Measurements from ENCODE around the gene KRI1.
"Not testable (repeated sequence)": the region's sequence is repeated elsewhere in the genome, so short reads cannot be mapped to it uniquely, and the experiment has no call there.

KRI1 gene

DNA sequence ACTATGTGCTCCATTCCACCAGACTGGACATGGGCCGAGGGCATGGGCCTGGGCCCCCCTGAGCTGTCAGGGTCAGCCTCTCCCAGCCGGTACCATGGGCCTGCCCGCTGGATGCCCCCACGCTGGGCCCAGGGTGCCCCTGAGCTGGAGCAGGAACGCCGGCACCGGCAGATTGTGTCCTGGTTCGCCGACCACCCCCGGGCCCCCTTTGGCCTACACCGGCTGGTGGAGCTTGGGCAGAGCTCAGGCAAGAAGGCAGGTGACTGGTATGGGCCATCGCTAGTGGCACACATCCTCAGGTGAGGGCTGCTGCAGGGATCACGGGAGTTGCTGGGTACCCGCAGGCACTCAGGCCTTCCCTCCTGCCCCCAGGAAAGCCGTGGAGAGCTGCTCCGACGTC, 19.0 kb downstream of the KRI1 start:
- no peak for DNase-seq

DNA sequence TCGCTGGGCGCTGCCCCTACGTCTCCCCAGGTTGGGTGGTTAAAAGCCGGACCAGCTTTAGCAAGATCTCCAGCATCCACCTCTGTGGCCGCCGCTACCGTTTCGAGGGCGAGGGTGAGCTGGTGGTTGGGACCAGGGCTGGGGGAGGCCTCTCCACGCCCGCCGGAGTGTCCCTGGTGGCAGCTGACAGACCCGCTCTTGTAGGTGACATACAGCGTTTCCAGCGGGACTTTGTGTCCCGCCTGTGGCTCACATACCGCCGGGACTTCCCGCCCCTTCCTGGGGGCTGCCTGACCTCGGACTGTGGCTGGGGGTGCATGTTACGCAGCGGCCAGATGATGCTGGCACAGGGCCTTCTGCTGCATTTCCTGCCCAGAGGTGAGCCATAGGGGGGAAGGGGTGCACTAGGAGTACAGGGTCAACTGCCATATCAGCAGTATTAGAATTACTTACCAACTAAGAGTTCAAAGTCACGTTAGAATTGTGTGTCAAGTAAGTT, 21.0 kb downstream of the KRI1 start:
- no peak for DNase-seq

DNA sequence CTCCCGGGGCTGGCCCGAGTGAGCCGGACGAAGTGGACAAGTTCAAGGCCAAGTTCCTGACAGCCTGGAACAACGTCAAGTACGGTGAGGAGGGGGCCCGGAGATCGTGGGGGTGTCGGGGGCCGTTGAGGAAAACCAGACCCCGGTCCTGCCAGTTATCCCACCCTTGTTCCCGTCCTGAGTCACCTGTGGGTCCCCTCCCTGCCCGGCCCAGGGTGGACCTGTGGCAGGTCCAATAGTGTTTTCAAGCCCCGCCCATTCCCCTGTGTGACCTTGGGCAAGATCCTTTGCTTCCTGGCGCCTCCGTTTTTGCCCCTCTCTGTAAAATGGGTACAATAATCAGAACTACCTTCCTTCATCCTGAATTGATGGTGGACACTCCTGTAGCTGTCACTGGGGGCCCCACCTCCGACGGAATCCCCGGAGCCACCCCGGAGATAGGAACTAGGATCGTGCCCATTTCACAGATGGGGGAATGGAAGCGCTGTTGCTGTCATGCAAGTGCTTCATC, 21.5 kb downstream of the KRI1 start:
- DNase-seq = no peak

DNA sequence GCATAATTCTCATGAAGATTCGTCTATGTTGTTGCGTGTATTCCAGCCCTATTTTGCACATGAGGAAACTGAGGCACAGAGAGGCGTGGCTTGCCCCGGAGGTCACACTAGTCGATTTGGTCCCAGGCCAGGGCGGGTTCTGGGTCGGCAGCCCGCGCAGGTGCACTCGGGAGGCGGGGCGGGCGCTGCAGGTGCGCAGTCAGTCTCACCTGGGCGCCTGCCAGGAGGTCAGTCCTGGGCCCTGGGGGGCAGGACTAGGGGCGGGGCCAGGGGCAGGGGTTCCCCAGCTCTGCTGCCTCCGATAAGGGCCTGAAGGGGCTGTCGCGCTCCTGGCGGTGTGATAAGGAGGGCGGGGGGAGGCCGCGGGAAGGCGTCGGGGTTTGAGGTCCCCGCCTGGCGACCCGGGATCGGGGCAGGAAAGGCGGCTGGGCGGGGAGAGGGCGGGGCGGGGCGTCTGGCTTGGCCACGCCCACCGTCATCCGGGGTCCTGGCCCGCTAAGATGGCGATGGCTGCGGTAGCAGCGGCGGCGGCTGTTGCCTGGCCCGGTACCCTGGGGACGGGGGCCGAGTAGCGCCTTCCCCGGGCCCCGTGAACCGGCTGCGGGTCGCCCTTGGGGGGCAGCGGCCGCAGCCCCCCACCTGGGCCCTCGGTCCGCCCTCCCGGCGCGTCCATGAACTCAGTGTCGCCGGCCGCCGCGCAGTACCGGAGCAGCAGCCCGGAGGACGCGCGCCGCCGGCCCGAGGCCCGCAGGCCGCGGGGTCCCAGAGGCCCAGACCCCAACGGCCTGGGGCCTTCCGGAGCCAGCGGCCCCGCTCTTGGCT, 22.2 kb downstream of the KRI1 start, which contains the start of gene ATG4D:
TSS of gene ATG4D (plus strand) at position 485 of the 822 bp plus-strand sequence. CDS start at position 672, 187 bp downstream.
- DNase-seq = peak; percentile 95

DNA sequence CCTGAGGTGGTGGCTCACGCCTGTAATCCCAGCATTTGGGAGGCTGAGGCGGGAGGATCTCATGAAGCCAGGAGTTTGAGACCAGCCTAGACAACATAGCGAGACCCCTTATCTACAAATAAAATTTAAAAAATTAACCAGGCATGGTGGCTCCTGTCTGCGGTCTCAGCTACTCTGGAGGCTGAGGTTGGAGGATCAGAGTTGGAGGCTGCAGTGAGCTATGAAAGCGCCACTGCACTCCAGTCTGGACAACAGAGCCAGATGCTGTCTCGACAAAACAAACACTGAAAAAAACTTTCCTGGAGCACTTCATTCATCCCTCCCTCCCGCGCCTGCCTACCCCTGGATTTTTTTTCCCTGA, 22.8 kb downstream of the KRI1 start:
- DNase-seq = no peak

DNA sequence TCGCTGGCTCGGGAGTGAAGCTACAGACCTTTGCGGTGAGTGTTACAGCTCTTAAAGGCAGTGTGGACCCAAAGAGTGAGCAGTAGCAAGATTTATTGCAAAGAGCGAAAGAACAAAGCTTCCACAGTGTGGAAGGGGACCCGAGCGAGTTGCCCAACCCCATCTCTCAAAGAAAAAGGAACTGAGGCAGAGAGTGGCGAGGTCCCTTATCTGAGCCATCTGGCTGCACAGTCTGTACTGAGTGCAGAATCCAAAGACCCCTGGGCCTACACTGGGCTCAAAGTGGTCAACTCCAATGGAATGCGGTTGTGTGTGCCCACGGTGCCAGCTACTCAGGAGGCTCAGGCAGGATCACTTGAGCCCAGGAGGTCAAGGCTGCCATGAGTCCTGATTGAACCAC, 26.8 kb downstream of the KRI1 start:
- not testable (repeated sequence) for DNase-seq

DNA sequence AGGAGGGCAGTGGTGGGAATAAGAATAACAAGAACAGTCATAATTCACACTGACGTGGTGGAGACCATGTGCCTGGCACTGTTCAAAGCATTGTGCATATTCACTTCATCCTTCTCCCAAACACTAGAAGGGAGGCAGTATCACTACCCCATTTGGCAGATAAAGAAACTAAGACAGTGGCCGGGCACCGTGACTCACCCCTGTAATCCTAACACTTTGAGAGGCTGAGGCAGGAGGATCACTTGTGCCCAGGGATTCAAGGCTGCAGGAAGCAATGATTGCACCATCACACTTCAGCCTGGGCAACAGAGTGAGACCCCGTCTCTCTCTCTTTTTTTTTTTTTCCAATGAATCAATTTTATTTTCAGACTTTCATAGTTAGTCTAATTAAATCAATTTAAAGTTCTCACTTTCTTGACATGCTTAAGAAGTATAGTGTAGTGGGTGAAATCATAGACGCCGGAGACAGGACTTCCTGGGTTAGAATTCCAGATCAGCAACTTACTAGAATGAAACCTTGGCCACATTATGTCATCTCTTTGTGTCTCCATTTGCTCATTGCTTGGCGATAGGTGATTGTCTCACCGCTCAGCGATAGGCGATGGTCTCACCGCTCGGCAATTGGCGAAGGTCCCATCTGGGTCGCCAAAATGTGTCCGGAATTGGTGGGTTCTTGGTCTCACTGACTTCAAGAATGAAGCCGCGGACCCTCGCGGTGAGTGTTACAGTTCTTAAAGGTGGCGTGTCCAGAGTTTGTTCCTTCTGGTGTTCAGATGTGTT, 27.4 kb downstream of the KRI1 start:
- no peak for DNase-seq

DNA sequence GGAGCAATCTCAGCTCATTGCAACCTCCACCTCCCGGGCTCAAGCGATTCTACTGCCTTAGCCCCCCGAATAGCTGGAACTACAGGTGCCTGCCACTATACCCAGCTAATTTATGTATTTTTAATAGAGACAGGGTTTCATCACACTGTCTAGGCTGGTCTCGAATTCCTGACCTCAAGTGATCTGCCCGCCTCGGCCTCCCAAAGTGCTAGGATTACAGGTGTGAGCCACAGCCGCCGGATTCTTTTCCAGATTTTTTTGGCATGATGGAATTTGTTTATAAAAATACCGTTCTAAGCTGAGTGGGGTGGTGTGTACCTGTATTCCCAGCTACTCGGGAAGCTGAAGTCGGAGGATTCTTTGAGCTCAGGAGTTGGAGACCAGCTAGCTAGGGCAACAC, 28.1 kb downstream of the KRI1 start:
- DNase-seq = no peak

DNA sequence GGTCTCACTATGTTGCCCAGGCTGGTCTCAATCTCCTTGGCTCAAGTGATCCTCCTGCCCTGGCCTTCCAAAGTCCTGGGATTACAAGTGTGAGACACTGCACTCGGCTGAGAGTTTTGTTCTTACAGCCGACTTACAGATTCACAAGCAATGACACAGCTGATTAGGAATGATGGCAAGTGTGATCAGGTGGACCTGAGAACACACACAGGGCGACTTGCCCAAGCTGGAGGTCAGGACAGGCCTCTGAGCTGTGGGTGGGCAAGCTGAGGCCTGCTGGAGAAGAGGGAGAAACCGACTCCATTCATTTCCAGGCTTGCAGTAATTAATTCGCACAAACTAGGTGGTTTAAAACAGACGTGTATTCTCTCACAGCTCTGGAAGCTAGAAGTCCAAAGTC, 30.2 kb downstream of the KRI1 start:
- no peak for DNase-seq

DNA sequence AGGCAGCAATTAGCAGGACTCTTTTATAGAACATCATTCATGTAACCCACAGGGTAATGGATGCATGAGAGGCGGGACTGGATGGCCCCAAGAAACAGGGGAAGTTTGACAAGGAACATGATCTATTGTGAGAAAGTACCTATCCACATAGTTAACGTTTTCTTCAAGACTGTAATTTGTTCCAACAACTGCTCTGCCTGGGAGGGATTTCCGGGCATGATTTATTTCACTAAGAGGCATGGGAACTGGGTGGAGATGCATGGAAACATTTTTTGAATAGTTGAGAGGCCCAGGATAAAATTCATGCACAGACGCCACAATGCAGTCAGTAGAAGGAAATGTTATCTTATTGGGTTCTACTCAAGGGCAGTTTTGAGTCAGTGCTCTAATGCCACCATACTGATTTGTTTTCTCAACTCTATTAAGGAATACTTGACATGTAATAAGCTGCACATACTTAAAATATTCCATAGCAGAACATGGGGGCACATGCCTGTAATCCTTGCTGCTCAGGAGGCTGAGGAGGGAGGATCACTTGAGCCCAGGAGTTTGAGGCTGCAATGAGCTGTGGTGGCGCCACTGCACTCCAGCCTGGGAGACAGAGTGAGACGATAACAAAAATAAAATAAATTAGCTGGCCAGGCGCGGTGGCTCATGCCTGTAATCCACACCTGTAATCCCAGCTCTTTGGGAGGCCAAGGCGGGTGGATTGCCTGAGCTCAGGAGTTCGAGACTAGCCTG, 32.0 kb downstream of the KRI1 start:
- no peak for DNase-seq

DNA sequence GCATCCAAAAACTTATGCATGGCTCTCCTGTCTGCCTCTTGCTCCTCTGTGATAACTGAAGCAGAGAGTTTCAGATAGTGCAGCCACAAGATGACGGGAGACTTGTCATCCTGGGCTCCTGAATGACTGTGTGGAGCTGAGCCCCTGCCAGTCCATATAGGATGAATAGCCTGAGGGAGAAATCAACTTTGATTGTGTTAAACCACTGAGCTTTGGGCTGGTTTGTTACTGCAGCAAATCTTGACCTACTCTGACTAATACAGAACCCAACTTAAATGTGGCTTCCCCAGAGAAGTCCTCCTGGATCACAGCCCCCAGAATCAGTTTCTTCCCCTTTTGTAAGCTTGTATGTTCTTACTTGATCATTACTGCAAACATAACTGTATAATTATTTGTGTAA, 33.4 kb downstream of the KRI1 start:
- no peak for DNase-seq

DNA sequence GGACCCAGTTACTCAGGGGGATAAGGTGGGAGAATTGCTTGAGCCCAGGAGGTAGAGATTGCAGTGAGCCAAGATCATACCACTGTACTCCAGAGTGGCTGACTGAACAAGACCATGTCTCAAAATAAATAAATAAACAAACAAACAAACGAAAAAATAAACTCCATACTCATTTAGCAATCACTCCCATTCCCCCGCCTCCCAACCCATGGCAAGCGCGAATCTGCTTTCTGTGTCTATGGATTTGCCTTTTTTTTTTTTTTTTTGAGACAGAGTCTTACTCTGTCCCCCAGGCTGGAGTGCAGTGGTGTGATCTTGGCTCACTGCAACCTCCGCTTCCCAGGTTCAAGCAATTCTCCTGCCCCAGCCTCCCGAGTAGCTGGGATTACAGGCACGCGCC, 38.9 kb downstream of the KRI1 start:
- DNase-seq = not testable (repeated sequence)

DNA sequence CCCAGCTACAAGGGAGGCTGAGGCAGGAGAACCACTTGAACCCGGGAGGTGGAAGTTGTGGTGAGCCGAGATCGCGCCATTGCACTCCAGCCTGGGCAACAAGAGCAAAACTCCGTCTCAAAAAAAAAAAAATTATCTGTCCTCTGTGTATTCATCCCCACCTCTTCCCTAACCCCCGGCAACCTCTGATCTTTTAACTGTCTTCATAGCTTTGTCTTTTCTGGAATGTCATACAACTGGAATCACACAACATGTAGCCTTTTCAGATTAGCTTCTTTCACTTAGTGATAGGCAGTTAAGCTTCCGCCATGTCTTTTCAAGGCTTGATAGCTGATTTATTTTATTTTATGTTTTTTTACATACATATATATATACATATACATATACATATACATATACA, 40.2 kb downstream of the KRI1 start:
- DNase-seq = no peak

DNA sequence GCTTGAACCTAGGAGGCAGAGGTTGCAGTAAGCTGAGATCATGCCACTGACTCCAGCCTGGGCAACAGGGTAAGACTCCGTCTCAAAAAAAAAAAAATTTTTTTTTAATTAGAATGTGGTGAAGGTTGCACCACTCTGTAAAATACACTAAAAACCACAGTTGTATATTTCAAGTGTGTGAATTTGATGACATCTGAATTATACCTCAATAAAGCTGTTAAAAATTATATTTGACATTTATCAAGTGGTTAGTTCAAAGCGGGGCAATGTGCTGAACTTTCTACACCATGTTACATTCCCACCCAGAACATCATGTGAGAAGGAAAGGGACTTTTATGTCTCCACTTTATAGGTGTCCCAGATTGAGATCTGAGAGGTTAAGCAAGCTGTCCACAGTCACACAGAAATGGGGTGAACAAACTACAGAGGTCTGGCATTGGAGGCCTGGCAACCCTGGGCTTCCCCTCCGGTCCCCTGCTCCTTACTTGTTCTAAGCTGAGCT, 42.6 kb downstream of the KRI1 start:
- DNase-seq = no peak

DNA sequence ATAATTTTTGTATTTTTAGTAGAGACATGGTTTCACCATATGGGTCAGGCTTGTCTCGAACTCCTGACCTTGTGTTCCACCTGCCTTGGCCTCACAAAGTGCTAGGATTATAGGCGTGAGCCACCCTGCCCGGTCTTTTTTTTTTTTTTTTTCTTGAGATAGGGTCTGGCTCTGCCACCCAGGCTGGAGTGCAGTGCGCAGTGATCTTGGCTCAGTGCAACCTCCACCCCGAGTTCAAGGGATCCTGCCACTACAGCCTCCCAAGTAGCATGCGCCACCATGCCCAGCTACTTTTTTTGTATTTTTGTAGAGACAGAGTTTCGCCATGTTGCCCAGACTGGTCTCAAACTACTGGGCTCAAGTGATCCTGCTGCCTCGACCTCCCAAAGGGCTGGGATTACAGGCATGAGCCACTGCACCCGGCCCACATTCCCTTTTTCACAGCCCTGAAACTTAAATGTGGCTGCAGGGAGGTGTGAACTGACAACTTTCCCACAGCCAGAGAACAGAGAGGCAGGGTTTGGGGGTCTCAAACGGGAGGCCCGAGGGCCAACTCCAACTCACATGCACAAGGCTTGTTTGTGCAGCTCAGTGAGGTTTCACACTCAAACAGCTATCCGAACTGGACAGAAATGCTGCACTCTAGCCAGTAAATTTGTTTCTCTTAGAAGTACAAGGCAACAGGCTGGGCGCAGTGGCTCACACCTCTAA, 44.2 kb downstream of the KRI1 start:
- DNase-seq = no peak

DNA sequence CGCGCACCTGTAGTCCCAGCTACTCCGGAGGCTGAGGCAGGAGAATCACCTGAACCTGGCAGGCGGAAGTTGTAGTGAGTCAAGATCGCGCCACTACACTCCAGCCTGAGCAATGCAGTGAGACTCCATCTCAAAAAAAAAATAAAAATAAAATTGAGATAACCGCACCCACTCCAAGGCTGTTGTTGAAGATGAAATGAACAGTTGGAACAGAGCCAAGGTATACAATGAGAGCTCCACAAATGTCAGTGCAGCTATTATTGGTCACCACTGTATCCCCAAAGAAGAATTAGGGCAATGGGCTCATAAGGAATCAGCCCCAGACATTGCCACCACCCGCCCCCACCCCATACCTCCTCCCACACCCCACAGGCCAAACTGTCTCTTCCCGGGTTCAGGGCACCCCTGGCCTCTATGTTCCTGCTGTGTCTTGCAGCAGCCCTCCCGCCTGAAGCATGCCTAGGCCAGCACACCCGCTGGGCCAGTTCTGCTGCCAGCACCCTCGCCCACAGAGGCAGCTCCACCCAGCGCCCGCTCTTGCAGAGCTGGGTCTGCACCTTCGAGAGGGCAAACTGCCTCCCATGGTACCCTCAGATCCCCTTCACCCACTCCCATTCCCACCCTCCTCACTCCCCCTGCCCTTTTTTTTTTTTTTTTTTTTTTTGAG, 45.0 kb downstream of the KRI1 start:
- no peak for DNase-seq

DNA sequence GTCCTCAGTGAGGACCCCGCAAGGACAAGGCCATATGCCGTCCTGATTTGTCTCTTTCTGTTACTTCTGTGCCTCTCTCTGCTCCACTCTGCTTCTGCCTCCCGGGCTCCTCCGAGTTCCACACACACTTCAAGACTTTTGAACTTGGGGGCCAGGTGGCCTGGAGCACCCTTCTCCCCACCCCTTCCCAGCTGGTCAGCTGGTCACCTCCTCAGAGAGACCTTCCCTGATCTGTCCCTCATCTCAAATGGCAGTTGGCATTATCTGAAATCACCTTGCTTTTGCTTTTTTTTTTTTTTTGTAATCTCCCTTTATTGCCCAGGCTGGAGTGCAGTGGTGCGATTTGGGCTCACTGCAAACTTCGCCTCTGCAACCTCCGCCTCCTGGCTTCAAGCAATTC, 46.4 kb downstream of the KRI1 start:
- DNase-seq = no peak

DNA sequence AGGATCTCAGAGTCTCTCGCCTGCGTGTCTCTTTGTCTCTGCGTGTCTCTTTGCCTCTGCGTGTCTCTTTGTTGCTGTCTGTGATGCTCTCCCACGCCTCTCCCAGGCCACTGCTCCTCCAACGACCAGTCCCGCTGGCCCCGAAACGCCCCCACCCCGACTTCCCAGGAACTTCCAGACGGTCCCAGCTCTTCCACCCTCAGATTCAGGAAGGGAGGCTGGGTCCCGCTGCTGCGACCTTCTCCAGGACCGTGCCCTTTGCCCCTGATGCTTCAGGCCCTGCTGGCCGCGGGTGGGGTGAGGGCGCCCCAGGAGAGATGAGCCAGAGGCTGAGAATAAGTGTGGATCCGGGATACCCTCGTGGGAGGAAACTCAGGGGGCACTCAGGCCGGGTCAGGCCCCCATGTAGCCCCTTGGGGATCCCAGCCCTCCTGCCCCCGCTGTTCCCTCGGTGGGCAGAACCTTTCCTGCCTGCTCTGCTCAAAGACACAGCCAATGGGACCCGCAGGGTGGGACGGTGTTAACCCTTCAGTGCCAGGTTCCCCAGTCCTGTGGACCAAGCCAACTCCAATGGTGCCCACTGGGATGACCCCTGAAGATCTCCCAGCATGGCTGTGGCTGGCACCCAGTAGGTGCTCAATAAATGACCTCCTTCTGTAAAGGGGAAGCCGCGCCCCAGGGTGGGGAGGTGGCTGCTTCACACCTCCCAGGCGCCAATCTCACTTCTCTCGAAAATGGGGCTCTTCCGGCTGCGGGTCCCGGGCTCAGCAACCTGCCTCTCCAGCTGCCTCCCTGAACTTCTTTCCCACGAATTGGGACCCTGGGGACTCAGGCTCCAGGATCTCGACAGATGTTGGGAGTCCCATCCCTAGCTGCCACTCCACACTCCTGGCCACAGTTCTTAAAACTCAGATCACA, 47.1 kb downstream of the KRI1 start:
- DNase-seq = no peak

DNA sequence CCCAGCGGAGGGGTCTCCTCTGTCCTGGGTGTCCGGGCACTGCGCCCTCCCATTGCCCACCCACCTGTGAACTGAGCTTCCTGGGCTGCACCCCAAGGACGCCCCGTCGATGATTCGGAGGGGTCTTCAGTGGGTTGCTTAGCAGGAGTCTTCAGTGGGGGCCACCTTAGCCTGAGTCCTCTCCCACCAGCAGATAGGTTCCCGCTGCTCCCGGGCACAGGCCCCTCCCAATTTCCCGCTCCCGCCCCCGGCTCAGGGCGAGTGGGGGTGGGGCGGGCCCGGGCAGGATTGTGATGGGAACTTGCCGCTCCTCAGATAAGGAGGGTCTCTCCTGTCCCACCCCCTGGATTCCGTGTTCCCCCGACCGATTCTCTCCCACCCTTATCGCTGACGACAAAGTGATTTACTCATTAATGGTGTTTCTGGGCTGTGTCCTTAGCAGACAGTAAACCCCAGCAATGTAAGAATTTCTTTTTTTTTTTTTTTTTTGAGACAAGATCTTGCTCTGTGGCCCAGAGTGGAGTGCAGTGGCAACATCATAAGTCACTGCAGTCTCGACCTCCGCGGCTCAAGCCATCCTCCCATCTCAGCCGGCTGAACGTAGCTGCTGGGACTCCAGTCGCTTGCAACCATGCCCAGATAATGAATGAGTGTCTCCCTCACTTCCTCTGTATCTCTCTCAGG, 47.9 kb downstream of the KRI1 start:
- no peak for DNase-seq

DNA sequence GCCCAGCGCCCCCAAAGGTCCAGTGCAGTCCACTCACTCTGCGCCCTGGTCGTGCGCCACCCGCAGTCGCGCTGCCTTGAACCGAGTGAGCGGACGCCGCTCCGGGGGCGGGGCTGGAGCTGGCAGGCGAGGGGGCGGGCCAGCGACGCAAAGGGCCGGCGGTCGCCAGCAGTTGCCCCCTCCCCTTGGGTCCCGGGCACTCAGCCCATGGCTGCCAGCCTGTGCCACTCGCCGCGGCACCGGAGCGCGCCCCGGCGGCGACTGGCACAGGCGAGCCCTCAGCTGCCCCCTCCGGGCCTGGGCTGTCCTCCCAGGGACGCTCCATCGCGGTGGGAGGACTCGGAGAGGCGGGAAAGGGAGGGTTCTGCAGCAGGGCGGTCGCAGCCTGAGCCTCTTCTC, 48.5 kb downstream of the KRI1 start, which contains the start of gene S1PR5:
TSS of gene S1PR5 (minus strand) at position 87 of the 399 bp plus-strand sequence. CDS start 2,436 bp downstream, outside the sequence.
- no peak for DNase-seq

All from DMS79 (cell line).